Body of pancreas (tissue), 4 donors: ENCODE measurements around the gene MGAT5. TPM values are rescaled to one million over a fixed set of nuclear protein-coding genes. Genes with fewer than 3 reads are reported as not detected.
A peak's percentile ranks its signal among the peaks of the same experiment; 100 is the strongest.

Experiments used
- ATAC-seq: fragments of 150-250 bp; one replicate; pipeline ENCODE4 v1.9.1; 2016
- DNase-seq, 4 donors: peaks; one replicate each; pipeline ENCODE4 v3.0.0-alpha.2; 2019
- H3K27ac ChIP-seq, 4 donors: fragments of 200-600 bp; sonication (generic); 1 replicate in 3 of 4; 2 replicates in 1 of 4; pipeline versions ENCODE4 v1.5.1 to v1.6.1; 2016 to 2019; ENCODE audit warnings: mild to moderate bottlenecking in 1 of 4, mixed read lengths in 1 of 4, moderate library complexity in 1 of 4
- H3K27me3 ChIP-seq, 2 donors: fragments of 200-600 bp; sonication (generic); one replicate each; pipeline ENCODE4 v1.6.0; 2016; ENCODE audit warnings: mild to moderate bottlenecking in 1 of 2
- H3K36me3 ChIP-seq, 2 donors: fragments of 200-600 bp; sonication (generic); replicated peaks in 1 of 2; 2 replicates each; pipeline ENCODE4 v1.5.1; 2016; ENCODE audit warnings: low read depth in 2 of 2; ENCODE audit not compliant: insufficient read depth in 1 of 2
- H3K4me1 ChIP-seq: fragments of 200-600 bp; sonication (generic); one replicate; pipeline ENCODE4 v1.6.0; 2016
- H3K4me3 ChIP-seq, 2 donors: fragments of 200-600 bp; sonication (generic); 1 replicate in 1 of 2; 2 replicates in 1 of 2; pipeline ENCODE4 v1.5.1; 2016 to 2019
- H3K9me3 ChIP-seq, 3 donors: fragments of 200-600 bp; sonication (generic); 1 replicate in 2 of 3; 2 replicates in 1 of 3; pipeline ENCODE4 v1.5.1; 2016
- POLR2A ChIP-seq, 3 donors: fragments of 450-650 bp; IDR thresholded peaks; one replicate each; pipeline ENCODE4 v1.6.1; 2016; ENCODE audit warnings: antibody characterized with exemption in 3 of 3, mild to moderate bottlenecking in 2 of 3
- WGBS, 2 donors: methylation state at CpG; one replicate each; pipeline ENCODE4 v1.1.5; 2017; 5-methylcytosine and 5-hydroxymethylcytosine counted together
- intact Hi-C: fragments of 100-400 bp; cut with DNase I; formaldehyde crosslinking; loops from one replicate; pipeline ENCODE4 v1.15.1; 2023
- total RNA-seq, 2 donors: library from RNA; depleted of rRNA; stranded (reverse); fragments of >200 nt; gene quantifications; one replicate each; pipeline ENCODE4 v1.1.0, GENCODE V29; 2016
- TF ChIP-seq, protein P1 (sequence below), 7 experiments: fragments of 450-650 bp in 4 of 7; fragments of 200-600 bp in 3 of 7; sonication (generic) in 3 of 7; IDR thresholded peaks; one replicate each; pipeline ENCODE4 v1.5.1; 2016 to 2019; ENCODE audit warnings: antibody characterized with exemption in 7 of 7

The MGAT5 gene
- total RNA-seq, 2 donors from 2014 or later: 15.8 to 16.3 TPM

DNA sequence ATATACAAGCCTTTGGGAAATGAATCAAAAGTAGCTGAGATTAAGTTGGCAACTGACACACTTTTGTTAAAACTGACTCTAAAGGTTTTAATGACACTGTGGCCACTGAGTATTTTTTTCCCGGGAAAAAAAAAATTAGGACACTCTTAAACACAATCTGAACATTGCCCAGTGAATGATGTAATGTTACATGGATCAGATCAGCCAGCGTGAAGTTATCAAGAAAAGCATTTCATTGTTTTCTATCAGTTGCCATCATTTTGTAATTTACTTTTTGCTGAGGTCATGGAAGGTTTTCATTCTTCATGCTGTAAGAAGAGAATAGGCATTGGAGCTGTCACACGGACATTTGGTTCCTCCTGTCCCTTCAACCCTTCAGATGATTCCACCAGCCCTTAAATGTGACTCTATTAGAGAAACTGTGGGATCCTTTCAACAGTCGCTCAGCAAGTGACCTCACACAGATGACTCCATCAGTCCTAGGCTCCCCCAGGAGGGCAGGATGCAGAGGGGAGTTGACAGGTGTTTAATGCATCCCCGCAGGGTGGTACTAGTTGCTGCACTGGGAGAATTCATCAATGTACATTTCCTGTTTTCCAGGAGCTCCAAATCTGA, 164.2 kb downstream of the MGAT5 start:
- no peak for DNase-seq
- Histone ChIP-seq H3K4me3 (no peak overlapping the region), H3K9me3 (no peaks in the 10 kb centered on the region), H3K27me3 (no peaks in the 10 kb centered on the region), H3K27ac (peak overlapping the region in 1 of 4 donors; percentile 3), H3K4me1 (no peaks in the 10 kb centered on the region), H3K36me3 (no peaks in the 10 kb centered on the region)
- intact Hi-C loops: loop anchor here (10.0 kb wide), 1 partner anchor 303 kb away; no protein-coding TSS in a partner anchor
- ATAC-seq: no peak
- WGBS, 2 donors: 54 to 64% methylated on average over 5 of the region's 5 CpGs
- TF ChIP-seq, protein P1, sequence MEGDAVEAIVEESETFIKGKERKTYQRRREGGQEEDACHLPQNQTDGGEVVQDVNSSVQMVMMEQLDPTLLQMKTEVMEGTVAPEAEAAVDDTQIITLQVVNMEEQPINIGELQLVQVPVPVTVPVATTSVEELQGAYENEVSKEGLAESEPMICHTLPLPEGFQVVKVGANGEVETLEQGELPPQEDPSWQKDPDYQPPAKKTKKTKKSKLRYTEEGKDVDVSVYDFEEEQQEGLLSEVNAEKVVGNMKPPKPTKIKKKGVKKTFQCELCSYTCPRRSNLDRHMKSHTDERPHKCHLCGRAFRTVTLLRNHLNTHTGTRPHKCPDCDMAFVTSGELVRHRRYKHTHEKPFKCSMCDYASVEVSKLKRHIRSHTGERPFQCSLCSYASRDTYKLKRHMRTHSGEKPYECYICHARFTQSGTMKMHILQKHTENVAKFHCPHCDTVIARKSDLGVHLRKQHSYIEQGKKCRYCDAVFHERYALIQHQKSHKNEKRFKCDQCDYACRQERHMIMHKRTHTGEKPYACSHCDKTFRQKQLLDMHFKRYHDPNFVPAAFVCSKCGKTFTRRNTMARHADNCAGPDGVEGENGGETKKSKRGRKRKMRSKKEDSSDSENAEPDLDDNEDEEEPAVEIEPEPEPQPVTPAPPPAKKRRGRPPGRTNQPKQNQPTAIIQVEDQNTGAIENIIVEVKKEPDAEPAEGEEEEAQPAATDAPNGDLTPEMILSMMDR (IDR thresholded peaks at IDR 0.05): no peak
- no peak for TF ChIP-seq POLR2A (IDR thresholded peaks at IDR 0.05)

DNA sequence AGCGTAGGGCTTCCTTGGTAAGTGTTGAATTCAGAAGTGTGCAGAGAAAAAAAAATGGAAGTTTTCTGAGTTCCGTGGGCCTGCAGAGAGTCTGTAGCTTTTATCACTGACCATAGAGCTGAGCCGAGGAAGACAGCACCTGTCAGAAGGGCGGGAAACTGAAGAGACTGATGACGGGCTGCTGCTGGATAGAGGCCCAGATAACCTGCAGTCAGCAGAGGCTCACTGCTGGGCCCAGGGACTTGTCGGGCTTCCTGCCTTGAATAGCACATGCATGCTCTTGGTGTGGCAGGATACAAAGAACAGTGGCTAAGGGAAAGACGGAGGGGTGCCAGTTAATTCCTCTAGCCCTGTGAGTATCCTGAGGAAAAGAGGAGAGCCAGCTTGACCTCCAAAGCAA, 166.4 kb downstream of the MGAT5 start:
- DNase-seq (no peak), ATAC-seq (no peak)
- TF ChIP-seq, protein P1 (IDR thresholded peaks at IDR 0.05): no peak
- TF ChIP-seq POLR2A (IDR thresholded peaks at IDR 0.05): no peak
- Histone ChIP-seq H3K36me3 (no peaks in the 10 kb centered on the region), H3K9me3 (no peaks in the 10 kb centered on the region), H3K4me3 (no peak overlapping the region), H3K27ac (peak overlapping the region in 1 of 4 donors; percentile 2), H3K27me3 (no peaks in the 10 kb centered on the region), H3K4me1 (no peaks in the 10 kb centered on the region)
- WGBS, 2 donors: 73 to 78% methylated on average over 7 of the region's 7 CpGs
- intact Hi-C loops: no loop called here

DNA sequence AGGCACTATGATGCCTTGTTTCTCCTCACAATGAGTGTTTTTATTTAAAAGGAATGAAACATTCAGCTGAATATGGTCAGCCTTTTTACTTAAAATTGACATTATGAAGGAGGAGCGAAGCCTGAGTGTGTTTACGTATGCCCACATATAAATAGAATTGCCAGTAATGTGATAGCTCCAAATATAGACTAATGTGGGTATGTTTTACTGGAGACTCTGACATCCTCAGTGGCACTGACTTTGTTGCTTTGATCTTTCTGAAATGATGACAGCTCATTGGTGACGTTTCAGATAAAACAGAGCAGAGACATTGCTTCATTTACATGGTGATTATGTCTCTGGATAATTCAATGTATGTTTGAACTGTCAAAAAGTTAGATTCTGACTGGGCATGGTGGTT, 167.0 kb downstream of the MGAT5 start:
- intact Hi-C loops: no loop called here

DNA sequence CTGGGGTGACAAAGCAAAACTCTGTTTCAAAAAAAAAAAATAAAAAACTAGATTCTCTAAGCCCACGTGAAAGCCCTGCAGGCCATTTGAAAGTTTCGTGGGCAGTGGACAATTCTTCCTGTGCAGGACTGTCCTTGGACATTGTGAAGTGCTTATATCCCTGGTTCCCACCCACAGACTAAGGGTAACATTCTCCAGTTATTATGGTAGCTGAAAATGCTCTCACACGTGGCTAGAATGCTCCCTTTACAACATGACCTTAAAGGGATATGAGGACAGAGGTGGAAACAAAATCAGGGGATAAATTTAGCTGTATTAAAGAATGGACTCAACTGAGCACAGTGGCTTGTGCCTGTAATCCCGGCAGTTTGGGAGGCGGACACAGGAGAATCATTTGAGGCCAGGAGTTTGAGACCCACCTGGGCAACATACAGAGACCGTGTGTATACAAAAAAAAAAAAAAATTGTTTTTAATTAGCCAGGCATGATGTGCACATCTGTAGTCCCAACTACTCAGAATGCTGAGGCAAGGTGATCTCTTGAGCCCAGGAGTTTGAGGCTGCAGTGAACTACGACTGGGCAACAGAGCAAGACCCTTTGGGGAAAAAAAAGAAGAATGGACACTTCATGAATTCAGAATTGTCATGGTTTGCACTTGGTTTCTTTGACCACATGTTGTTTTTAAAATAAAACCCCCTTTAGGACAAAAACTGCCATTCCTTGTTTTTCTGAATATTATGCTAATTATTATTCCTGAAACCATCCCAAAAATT, 167.9 kb downstream of the MGAT5 start:
- H3K27me3 ChIP-seq: no peaks in the 10 kb centered on the region
- no peaks in the 10 kb centered on the region for H3K36me3 ChIP-seq
- intact Hi-C loops: no loop called here
- H3K4me3 ChIP-seq: no peak overlapping the region
- no peaks in the 10 kb centered on the region for H3K4me1 ChIP-seq
- DNase-seq (no peak), ATAC-seq (no peak)
- no peaks in the 10 kb centered on the region for H3K9me3 ChIP-seq
- H3K27ac ChIP-seq: no peak overlapping the region
- 74 to 86% methylated on average over 7 of the region's 7 CpGs for WGBS, 2 donors
- TF ChIP-seq, protein P1 (IDR thresholded peaks at IDR 0.05): no peak
- TF ChIP-seq POLR2A (IDR thresholded peaks at IDR 0.05): no peak

More for the DNA sequence above, 167.0 kb downstream of the MGAT5 start:
- no peaks in the 10 kb centered on the region for H3K9me3 ChIP-seq
- DNase-seq (no peak), ATAC-seq (no peak)
- H3K36me3 ChIP-seq: no peaks in the 10 kb centered on the region
- no peaks in the 10 kb centered on the region for H3K27me3 ChIP-seq
- WGBS, 2 donors: 73 to 75% methylated on average over 3 of the region's 3 CpGs
- H3K4me1 ChIP-seq: no peaks in the 10 kb centered on the region
- H3K4me3 ChIP-seq: no peak overlapping the region
- TF ChIP-seq POLR2A (IDR thresholded peaks at IDR 0.05): no peak
- TF ChIP-seq, protein P1 (IDR thresholded peaks at IDR 0.05): no peak
- no peak overlapping the region for H3K27ac ChIP-seq
